ENCODE data around the gene SUOX.
"Not testable (repeated sequence)": the region's sequence is repeated elsewhere in the genome, so short reads cannot be mapped to it uniquely, and the experiment has no call there.

DNA sequence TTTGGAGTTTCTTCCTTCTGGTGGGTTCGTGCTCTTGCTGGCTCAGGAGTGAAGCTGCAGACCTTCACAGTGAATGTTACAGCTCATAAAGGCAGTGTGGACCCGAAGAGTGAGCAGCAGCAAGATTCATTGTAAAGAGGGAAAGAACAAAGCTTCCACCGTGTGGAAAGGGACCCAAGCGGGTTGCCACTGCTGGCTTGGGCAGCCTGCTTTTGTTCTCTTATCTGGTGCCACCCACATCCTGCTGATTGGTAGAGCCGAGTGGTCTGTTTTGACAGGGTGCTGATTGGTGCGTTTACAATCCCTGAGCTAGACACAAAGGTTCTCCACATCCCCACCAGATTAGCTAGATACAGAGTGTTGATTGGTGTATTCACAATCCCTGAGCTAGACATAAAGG is 2.4 kb downstream of the SUOX start:
- peak; percentile 28 for TF ChIP-seq POLR2A (IDR thresholded peaks at IDR 0.05; ENCODE audit: low read length)
- TF ChIP-seq GATA1 (IDR thresholded peaks at IDR 0.05; ENCODE audit: low read depth, low read length), result not testable (repeated sequence)

Data from erythroblast (primary cell).